Measurements from ENCODE around the gene PARP3.
"Not testable (repeated sequence)": the region's sequence is repeated elsewhere in the genome, so short reads cannot be mapped to it uniquely, and the experiment has no call there.

Gene PARP3

DNA sequence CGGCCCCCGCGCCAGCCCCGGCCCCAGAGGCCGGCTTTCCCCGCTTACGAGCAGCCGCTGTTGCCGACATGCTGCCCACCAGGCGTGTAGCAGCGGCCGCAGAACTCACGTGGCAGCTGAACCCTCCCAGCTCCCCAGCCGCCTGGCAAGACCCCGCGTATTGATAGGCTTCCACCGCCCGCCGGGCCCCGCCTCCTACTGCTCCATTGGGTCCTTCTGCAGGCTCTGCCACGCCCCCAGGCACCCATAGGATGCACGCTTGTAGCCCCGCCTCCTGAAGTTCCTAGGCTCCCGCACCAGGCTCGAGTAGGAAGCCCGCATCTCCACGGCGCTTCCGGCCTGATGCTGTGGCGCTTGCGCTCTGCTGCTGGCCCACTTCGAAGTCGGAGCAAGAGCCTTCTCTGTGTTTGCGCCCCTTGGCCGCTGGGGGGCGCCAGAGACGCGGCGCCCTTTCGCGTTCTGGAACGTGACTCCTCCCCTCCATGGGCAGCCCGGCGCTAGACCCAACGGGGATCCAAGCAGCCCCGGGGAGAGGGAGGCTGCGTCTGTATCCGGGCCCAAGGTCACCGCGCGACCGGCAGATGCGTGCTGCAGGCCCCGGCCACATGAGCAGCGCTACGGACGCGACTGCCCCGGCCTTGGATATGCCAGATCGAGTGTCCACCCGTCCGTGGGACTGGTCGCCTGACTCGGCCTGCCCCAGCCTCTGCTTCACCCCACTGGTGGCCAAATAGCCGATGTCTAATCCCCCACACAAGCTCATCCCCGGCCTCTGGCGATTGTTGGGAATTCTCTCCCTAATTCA is at the start of gene PARP3, which contains the start of gene RRP9:
Gene PARP3, plus strand, starts transcription at position 566 of the 805 bp plus-strand sequence. CDS start 993 bp downstream, outside the sequence.
Gene RRP9, minus strand, starts transcription at position 107 of the 805 bp plus-strand sequence. Its CDS starts 37 bp downstream, at position 70.
- Histone ChIP-seq H3K9me3 (ENCODE audit: low read depth, low read length) (no peaks in the 10 kb centered on the region), H3K9ac (ENCODE audit: insufficient read length) (peak within 1 kb of the TSS; percentile 75), H3K27ac (no peak within 1 kb of the TSS), H3K36me3 (ENCODE audit: insufficient read depth, low read length) (no peaks in the 10 kb centered on the region; the same call in 1 of the 2 replicates), H3K4me3 (peak within 1 kb of the TSS; percentile 76)
- no peak for TF ChIP-seq FOXP2 (optimal IDR thresholded peaks at IDR 0.05; ENCODE audit: control extremely low read depth, extremely low read length, insufficient read depth)
- peak; percentile 70; the same call in 1 of the 2 replicates for TF ChIP-seq POLR2AphosphoS5 (IDR thresholded peaks at IDR 0.05; ENCODE audit: borderline replicate concordance, low read depth, low read length)
- TF ChIP-seq EZH2 (IDR thresholded peaks at IDR 0.05) = no peak
- peak; percentile 90 for DNase-seq (ENCODE audit: low read depth, low spot score)

GRCh38 chr3:51894391-51894790 is 47.8 kb upstream of the PARP3 start:
- H3K36me3 ChIP-seq (ENCODE audit: insufficient read depth, low read length) = no peaks in the 10 kb centered on the region
- H3K9ac ChIP-seq (ENCODE audit: insufficient read length) = no peak overlapping the region
- DNase-seq (ENCODE audit: low read depth, low spot score) = no peak
- no peak for TF ChIP-seq POLR2AphosphoS5 (IDR thresholded peaks at IDR 0.05; ENCODE audit: borderline replicate concordance, low read depth, low read length)
- TF ChIP-seq FOXP2 (optimal IDR thresholded peaks at IDR 0.05; ENCODE audit: control extremely low read depth, extremely low read length, insufficient read depth) = no peak
- no peak for TF ChIP-seq EZH2 (IDR thresholded peaks at IDR 0.05)
- H3K4me3 ChIP-seq = no peak overlapping the region
- H3K9me3 ChIP-seq (ENCODE audit: low read depth, low read length) = no peaks in the 10 kb centered on the region
- no peak overlapping the region for H3K27ac ChIP-seq

GRCh38 chr3:51894939-51895338 is 47.2 kb upstream of the PARP3 start:
- H3K9me3 ChIP-seq (ENCODE audit: low read depth, low read length) = no peaks in the 10 kb centered on the region
- no peak for DNase-seq (ENCODE audit: low read depth, low spot score)
- no peak overlapping the region for H3K27ac ChIP-seq
- TF ChIP-seq EZH2 (IDR thresholded peaks at IDR 0.05) = no peak
- no peak for TF ChIP-seq POLR2AphosphoS5 (IDR thresholded peaks at IDR 0.05; ENCODE audit: borderline replicate concordance, low read depth, low read length)
- TF ChIP-seq FOXP2 (optimal IDR thresholded peaks at IDR 0.05; ENCODE audit: control extremely low read depth, extremely low read length, insufficient read depth) = no peak
- no peak overlapping the region for H3K4me3 ChIP-seq
- H3K9ac ChIP-seq (ENCODE audit: insufficient read length) = no peak overlapping the region
- no peaks in the 10 kb centered on the region for H3K36me3 ChIP-seq (ENCODE audit: insufficient read depth, low read length)

GRCh38 chr3:51896607-51897305 is 45.4 kb upstream of the PARP3 start:
- no peak overlapping the region for H3K27ac ChIP-seq
- DNase-seq (ENCODE audit: low read depth, low spot score) = no peak
- no peaks in the 10 kb centered on the region for H3K9me3 ChIP-seq (ENCODE audit: low read depth, low read length)
- TF ChIP-seq EZH2 (IDR thresholded peaks at IDR 0.05) = no peak
- no peak for TF ChIP-seq FOXP2 (optimal IDR thresholded peaks at IDR 0.05; ENCODE audit: control extremely low read depth, extremely low read length, insufficient read depth)
- no peak for TF ChIP-seq POLR2AphosphoS5 (IDR thresholded peaks at IDR 0.05; ENCODE audit: borderline replicate concordance, low read depth, low read length)
- H3K9ac ChIP-seq (ENCODE audit: insufficient read length) = no peak overlapping the region
- H3K4me3 ChIP-seq = no peak overlapping the region
- no peaks in the 10 kb centered on the region for H3K36me3 ChIP-seq (ENCODE audit: insufficient read depth, low read length)

GRCh38 chr3:51897391-51897790 is 44.8 kb upstream of the PARP3 start:
- H3K9me3 ChIP-seq (ENCODE audit: low read depth, low read length) = no peaks in the 10 kb centered on the region
- DNase-seq (ENCODE audit: low read depth, low spot score) = no peak
- no peak overlapping the region for H3K27ac ChIP-seq
- no peak overlapping the region for H3K4me3 ChIP-seq
- H3K36me3 ChIP-seq (ENCODE audit: insufficient read depth, low read length) = no peaks in the 10 kb centered on the region
- no peak overlapping the region for H3K9ac ChIP-seq (ENCODE audit: insufficient read length)
- TF ChIP-seq EZH2 (IDR thresholded peaks at IDR 0.05) = no peak
- TF ChIP-seq FOXP2 (optimal IDR thresholded peaks at IDR 0.05; ENCODE audit: control extremely low read depth, extremely low read length, insufficient read depth) = no peak
- TF ChIP-seq POLR2AphosphoS5 (IDR thresholded peaks at IDR 0.05; ENCODE audit: borderline replicate concordance, low read depth, low read length) = no peak

DNA sequence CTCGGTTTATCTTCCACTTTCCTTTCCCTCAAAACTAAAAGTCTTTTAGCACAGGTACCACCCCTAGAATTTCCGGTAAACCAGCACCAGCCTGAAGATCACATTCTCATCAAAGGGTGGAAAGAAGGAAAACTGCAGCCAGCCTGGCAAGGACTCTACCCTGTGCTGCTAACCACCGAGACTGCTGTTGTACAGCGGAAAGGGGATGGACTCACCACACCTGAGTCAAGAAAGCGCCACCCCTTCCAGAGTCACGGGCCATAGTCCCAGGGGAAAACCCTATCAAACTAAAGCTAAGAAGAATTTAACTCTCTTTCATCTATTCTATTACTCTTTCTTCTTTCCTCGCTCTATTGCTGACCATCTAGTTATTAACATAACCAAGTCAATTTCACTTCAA is 42.1 kb upstream of the PARP3 start:
- H3K36me3 ChIP-seq (ENCODE audit: insufficient read depth, low read length); DNase-seq (ENCODE audit: low read depth, low spot score); H3K9me3 ChIP-seq (ENCODE audit: low read depth, low read length); H3K9ac ChIP-seq (ENCODE audit: insufficient read length); H3K27ac ChIP-seq; H3K4me3 ChIP-seq: not testable (repeated sequence)

DNA sequence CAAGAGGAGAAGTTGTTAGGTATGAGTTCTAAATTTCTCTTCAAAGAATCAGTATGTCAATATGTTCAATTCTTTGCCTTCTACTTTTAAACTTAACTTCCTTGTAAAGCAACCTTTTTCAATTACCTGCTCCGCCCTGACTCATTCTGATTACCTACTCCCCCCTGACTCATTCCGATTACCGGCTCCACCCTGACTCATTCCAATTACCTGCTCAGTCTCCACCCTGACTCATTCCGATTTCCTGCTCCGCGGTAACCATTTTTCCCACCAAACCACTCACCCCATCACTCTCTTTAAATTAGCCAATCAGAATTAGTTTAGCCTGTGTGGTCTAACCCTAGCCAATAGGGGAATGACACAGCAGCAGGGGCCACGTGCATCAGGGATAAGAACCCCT is 39.8 kb upstream of the PARP3 start:
- H3K9ac ChIP-seq (ENCODE audit: insufficient read length); DNase-seq (ENCODE audit: low read depth, low spot score); H3K4me3 ChIP-seq; H3K27ac ChIP-seq; H3K9me3 ChIP-seq (ENCODE audit: low read depth, low read length); H3K36me3 ChIP-seq (ENCODE audit: insufficient read depth, low read length): not testable (repeated sequence)

GRCh38 chr3:51904034-51904823 is 37.9 kb upstream of the PARP3 start:
- TF ChIP-seq EZH2 (IDR thresholded peaks at IDR 0.05) (no peak), POLR2AphosphoS5 (IDR thresholded peaks at IDR 0.05; ENCODE audit: borderline replicate concordance, low read depth, low read length) (no peak), FOXP2 (optimal IDR thresholded peaks at IDR 0.05; ENCODE audit: control extremely low read depth, extremely low read length, insufficient read depth) (no peak)
- H3K9ac ChIP-seq (ENCODE audit: insufficient read length) = no peak overlapping the region
- H3K27ac ChIP-seq = no peak overlapping the region
- no peak overlapping the region for H3K4me3 ChIP-seq
- H3K9me3 ChIP-seq (ENCODE audit: low read depth, low read length) = no peaks in the 10 kb centered on the region
- H3K36me3 ChIP-seq (ENCODE audit: insufficient read depth, low read length) = no peaks in the 10 kb centered on the region
- DNase-seq (ENCODE audit: low read depth, low spot score) = no peak

Data from SK-N-MC (cell line).